ENCODE measurements around the gene KLHL7.

KLHL7 gene

GRCh38 chr7:23115991-23116390 is 10.4 kb downstream of the KLHL7 start:
- POLR2A ChIA-PET: interaction anchor here (0.8 to 1.4 kb wide), 2 partner anchors 10 to 16 kb away, joined by 4 to 5 read pairs; partner anchors contain the start of gene KLHL7
- CTCF ChIA-PET: interaction anchor here (1.1 to 1.8 kb wide), 5 partner anchors 8 to 30 kb away, joined by 3 to 8 read pairs (median 3); partner anchors contain the start of gene KLHL7

GRCh38 chr7:23117841-23118240 is 12.3 kb downstream of the KLHL7 start:
- no peak for TF ChIP-seq CTCF (IDR thresholded peaks at IDR 0.05; ENCODE audit: control extremely low read depth, extremely low read depth, low read depth, missing control alignments)
- DNase-seq (ENCODE audit: extremely low spot score): no peak
- CTCF ChIA-PET: interaction anchor here (1.6 to 2.0 kb wide), 2 partner anchors 9 to 20 kb away, joined by 4 to 5 read pairs; no protein-coding TSS in a partner anchor
- POLR2A ChIA-PET: no interaction called here

More at GRCh38 chr7:23115991-23116390, 10.4 kb downstream of the KLHL7 start:
- no peak for DNase-seq (ENCODE audit: extremely low spot score)
- no peak for TF ChIP-seq CTCF (IDR thresholded peaks at IDR 0.05; ENCODE audit: control extremely low read depth, extremely low read depth, low read depth, missing control alignments)

GRCh38 chr7:23120106-23120505 is 14.5 kb downstream of the KLHL7 start:
- ChIA-PET POLR2A (no interaction called here), CTCF (interaction anchor here (1.0 to 1.4 kb wide), 2 partner anchors 9 to 19 kb away, joined by 3 to 4 read pairs; no protein-coding TSS in a partner anchor)
- no peak for TF ChIP-seq CTCF (IDR thresholded peaks at IDR 0.05; ENCODE audit: control extremely low read depth, extremely low read depth, low read depth, missing control alignments)
- DNase-seq (ENCODE audit: extremely low spot score): no peak

- ChIA-PET POLR2A (no interaction called here), CTCF (no interaction called here)
- no peak for DNase-seq (ENCODE audit: extremely low spot score)
- no peak for TF ChIP-seq CTCF (IDR thresholded peaks at IDR 0.05; ENCODE audit: control extremely low read depth, extremely low read depth, low read depth, missing control alignments)
These were observed 15.6 kb downstream of the KLHL7 start for GRCh38 chr7:23121165-23121564.

- no peak for DNase-seq (ENCODE audit: extremely low spot score)
- TF ChIP-seq CTCF (IDR thresholded peaks at IDR 0.05; ENCODE audit: control extremely low read depth, extremely low read depth, low read depth, missing control alignments): no peak
- ChIA-PET CTCF (interaction anchor here (1.5 to 2.0 kb wide), 4 partner anchors 9 to 37 kb away, joined by 4 to 7 read pairs (median 4); no protein-coding TSS in a partner anchor), POLR2A (interaction anchor here (0.7 kb wide), 1 partner anchor 9 kb away, joined by 6 read pairs; no protein-coding TSS in a partner anchor)
These were observed 17.4 kb downstream of the KLHL7 start for GRCh38 chr7:23123007-23123406.

GRCh38 chr7:23123465-23123864 is 17.9 kb downstream of the KLHL7 start:
- no peak for DNase-seq (ENCODE audit: extremely low spot score)
- POLR2A ChIA-PET: interaction anchor here (0.7 kb wide), 1 partner anchor 10 kb away, joined by 6 read pairs; no protein-coding TSS in a partner anchor
- TF ChIP-seq CTCF (IDR thresholded peaks at IDR 0.05; ENCODE audit: control extremely low read depth, extremely low read depth, low read depth, missing control alignments): no peak
- CTCF ChIA-PET: interaction anchor here (1.0 to 2.0 kb wide), 5 partner anchors 8 to 37 kb away, joined by 3 to 7 read pairs (median 4); no protein-coding TSS in a partner anchor

Measured in GM10248 (cell line).